Prostate gland (tissue), 2 donors: ENCODE results near the gene OSBPL2. TPM values are rescaled to one million over a fixed set of nuclear protein-coding genes. Genes with fewer than 3 reads are reported as not detected.

Experiments used
- DNase-seq: peaks from one replicate; pipeline ENCODE4 v3.0.0-alpha.2; 2019; ENCODE audit warnings: low spot score
- H3K27ac ChIP-seq, 2 donors: fragments of 200-600 bp; sonication (generic); 2 replicates each; pipeline ENCODE4 v1.5.1; 2017 to 2019
- H3K27me3 ChIP-seq: fragments of 200-600 bp; sonication (generic); replicated peaks from 2 replicates; pipeline ENCODE4 v1.5.1; 2019; ENCODE audit not compliant: insufficient read depth
- H3K36me3 ChIP-seq, 2 donors: fragments of 200-600 bp; sonication (generic); 1 replicate in 1 of 2; 2 replicates in 1 of 2; pipeline versions ENCODE4 v1.5.1 to v1.8.1; 2017 to 2019
- H3K4me1 ChIP-seq: fragments of 200-600 bp; sonication (generic); replicated peaks from 2 replicates; pipeline ENCODE4 v1.5.1; 2019
- H3K4me3 ChIP-seq, 2 donors: fragments of 200-600 bp; sonication (generic); 2 replicates each; pipeline ENCODE4 v1.5.1; 2017 to 2019
- H3K9me3 ChIP-seq: fragments of 200-600 bp; sonication (generic); 2 replicates; pipeline ENCODE4 v1.5.1; 2017
- POLR2A ChIP-seq: fragments of 450-650 bp; IDR thresholded peaks from one replicate; pipeline ENCODE4 v1.6.1; 2016; ENCODE audit warnings: antibody characterized with exemption, mild to moderate bottlenecking
- POLR2AphosphoS5 ChIP-seq: sonication (generic); formaldehyde crosslinking; IDR thresholded peaks from one replicate; pipeline ENCODE4 v1.6.1; 2017; ENCODE audit warnings: antibody characterized with exemption
- WGBS: methylation state at CpG from one replicate; pipeline ENCODE4 v1.1.5; 2018; 5-methylcytosine and 5-hydroxymethylcytosine counted together
- intact Hi-C: fragments of 100-400 bp; cut with DNase I; formaldehyde crosslinking; loops from one replicate; pipeline ENCODE4 v1.14.2; 2022
- total RNA-seq, 2 donors: library from RNA; depleted of rRNA; stranded (reverse); fragments of >200 nt; gene quantifications; one replicate each; pipeline ENCODE4 v1.1.0, GENCODE V29; 2016
- TF ChIP-seq, protein P1 (sequence below), 4 experiments: fragments of 200-600 bp in 2 of 4; fragments of 450-650 bp in 2 of 4; sonication (generic) in 2 of 4; IDR thresholded peaks; 1 replicate in 3 of 4; 2 replicates in 1 of 4; pipeline ENCODE4 v1.5.1; 2016 to 2019; ENCODE audit warnings: antibody characterized with exemption in 4 of 4, mild to moderate bottlenecking in 2 of 4, moderate library complexity in 2 of 4

OSBPL2 gene
- total RNA-seq, 2 donors from 2014 or later, result 33.5 to 50.6 TPM

- Histone ChIP-seq H3K36me3 (peaks cover 6 to 20% of the 10 kb centered on the region in 2 donors), H3K27me3 (no peaks in the 10 kb centered on the region), H3K27ac (no peak overlapping the region), H3K4me1 (no peaks in the 10 kb centered on the region), H3K9me3 (no peaks in the 10 kb centered on the region), H3K4me3 (no peak overlapping the region)
- DNase-seq, result no peak
- intact Hi-C loops, result no loop called here
- 88% methylated on average over 39 of the region's 46 CpGs for WGBS
- TF ChIP-seq, protein P1, sequence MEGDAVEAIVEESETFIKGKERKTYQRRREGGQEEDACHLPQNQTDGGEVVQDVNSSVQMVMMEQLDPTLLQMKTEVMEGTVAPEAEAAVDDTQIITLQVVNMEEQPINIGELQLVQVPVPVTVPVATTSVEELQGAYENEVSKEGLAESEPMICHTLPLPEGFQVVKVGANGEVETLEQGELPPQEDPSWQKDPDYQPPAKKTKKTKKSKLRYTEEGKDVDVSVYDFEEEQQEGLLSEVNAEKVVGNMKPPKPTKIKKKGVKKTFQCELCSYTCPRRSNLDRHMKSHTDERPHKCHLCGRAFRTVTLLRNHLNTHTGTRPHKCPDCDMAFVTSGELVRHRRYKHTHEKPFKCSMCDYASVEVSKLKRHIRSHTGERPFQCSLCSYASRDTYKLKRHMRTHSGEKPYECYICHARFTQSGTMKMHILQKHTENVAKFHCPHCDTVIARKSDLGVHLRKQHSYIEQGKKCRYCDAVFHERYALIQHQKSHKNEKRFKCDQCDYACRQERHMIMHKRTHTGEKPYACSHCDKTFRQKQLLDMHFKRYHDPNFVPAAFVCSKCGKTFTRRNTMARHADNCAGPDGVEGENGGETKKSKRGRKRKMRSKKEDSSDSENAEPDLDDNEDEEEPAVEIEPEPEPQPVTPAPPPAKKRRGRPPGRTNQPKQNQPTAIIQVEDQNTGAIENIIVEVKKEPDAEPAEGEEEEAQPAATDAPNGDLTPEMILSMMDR (IDR thresholded peaks at IDR 0.05), result no peak
- no peak for TF ChIP-seq POLR2AphosphoS5
- no peak for TF ChIP-seq POLR2A
Measured at GRCh38 chr20:62330576-62331317, 92.4 kb downstream of the OSBPL2 start.

DNA sequence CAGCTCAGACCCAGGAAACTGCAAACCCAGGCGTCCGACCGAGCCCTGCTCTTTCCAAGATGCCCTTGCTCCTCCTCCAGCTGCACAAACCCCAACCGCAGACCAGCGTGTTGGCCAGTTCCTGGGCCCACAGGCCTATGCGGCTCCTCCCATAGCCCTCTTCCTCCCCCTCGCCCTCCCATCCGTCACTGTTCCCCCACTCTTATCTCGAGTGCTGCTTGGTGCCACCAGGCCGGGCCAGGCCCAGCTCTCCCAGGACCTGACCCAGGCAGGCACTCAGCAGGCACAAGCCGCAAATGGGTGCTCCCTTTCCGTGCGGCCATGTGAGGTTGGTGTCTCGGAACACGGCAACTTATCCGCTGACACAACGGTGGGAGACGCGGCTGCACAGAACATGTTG lies 93.0 kb downstream of the OSBPL2 start:
- H3K36me3 ChIP-seq, result peaks cover 6 to 20% of the 10 kb centered on the region in 2 donors
- H3K4me1 ChIP-seq, result no peaks in the 10 kb centered on the region
- no peaks in the 10 kb centered on the region for H3K27me3 ChIP-seq

DNA sequence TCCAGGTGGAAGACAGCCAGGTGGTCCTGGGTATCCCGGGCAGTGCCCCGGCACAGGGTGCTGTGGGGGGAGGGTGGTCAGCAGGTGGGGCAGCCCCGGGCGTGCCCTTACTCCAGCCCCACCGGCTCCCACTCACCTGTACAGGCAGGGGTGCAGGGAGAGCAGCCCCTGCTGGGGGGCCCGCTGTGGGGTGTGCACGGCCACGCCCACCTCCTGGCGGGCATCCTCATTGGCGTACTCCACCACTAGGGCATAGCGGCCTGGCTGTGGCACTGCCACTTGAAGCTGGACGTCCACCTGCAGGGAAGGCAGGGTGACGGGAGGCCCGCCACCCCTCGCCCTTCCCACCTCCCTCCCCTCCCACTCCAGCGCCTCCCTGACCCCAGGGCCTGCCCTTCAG lies 94.1 kb downstream of the OSBPL2 start:
- no peak for DNase-seq
- Histone ChIP-seq H3K9me3 (no peaks in the 10 kb centered on the region), H3K4me3 (no peak overlapping the region), H3K4me1 (no peaks in the 10 kb centered on the region), H3K36me3 (peaks cover 6 to 20% of the 10 kb centered on the region in 2 donors), H3K27me3 (no peaks in the 10 kb centered on the region), H3K27ac (no peak overlapping the region)
- TF ChIP-seq POLR2A (no peak), POLR2AphosphoS5 (no peak)
- TF ChIP-seq, protein P1 (IDR thresholded peaks at IDR 0.05), result no peak
- intact Hi-C loops, result no loop called here
- WGBS, result 82% methylated on average over 16 of the region's 16 CpGs

More for the DNA sequence above, 93.0 kb downstream of the OSBPL2 start:
- intact Hi-C loops, result no loop called here
- TF ChIP-seq POLR2A (no peak), POLR2AphosphoS5 (no peak)
- TF ChIP-seq, protein P1 (IDR thresholded peaks at IDR 0.05), result no peak
- no peaks in the 10 kb centered on the region for H3K9me3 ChIP-seq
- no peak overlapping the region for H3K4me3 ChIP-seq
- no peak overlapping the region for H3K27ac ChIP-seq
- no peak for DNase-seq
- 94% methylated on average over 19 of the region's 19 CpGs for WGBS

GRCh38 chr20:62332989-62333819 lies 94.9 kb downstream of the OSBPL2 start:
- H3K4me1 ChIP-seq, result no peaks in the 10 kb centered on the region
- no peak for DNase-seq
- no peak for TF ChIP-seq POLR2AphosphoS5
- TF ChIP-seq POLR2A, result no peak
- TF ChIP-seq, protein P1 (IDR thresholded peaks at IDR 0.05), result no peak
- H3K27me3 ChIP-seq, result no peaks in the 10 kb centered on the region
- H3K9me3 ChIP-seq, result no peaks in the 10 kb centered on the region
- H3K36me3 ChIP-seq, result peaks cover 6 to 20% of the 10 kb centered on the region in 2 donors
- intact Hi-C loops, result no loop called here
- H3K27ac ChIP-seq, result no peak overlapping the region
- 92% methylated on average over 19 of the region's 34 CpGs for WGBS
- no peak overlapping the region for H3K4me3 ChIP-seq
